HG02588 (cell line): ENCODE data around the gene THSD4.
"Not testable (repeated sequence)": the region's sequence is repeated elsewhere in the genome, so short reads cannot be mapped to it uniquely, and the experiment has no call there.

Experiments used
- ATAC-seq: cut with Tn5 transposase; IDR thresholded peaks from one replicate; pipeline ENCODE4 v1.9.1; 2021; ENCODE audit warnings: mild to moderate bottlenecking, moderate library complexity; ENCODE audit not compliant: unreplicated experiment

The THSD4 gene

DNA sequence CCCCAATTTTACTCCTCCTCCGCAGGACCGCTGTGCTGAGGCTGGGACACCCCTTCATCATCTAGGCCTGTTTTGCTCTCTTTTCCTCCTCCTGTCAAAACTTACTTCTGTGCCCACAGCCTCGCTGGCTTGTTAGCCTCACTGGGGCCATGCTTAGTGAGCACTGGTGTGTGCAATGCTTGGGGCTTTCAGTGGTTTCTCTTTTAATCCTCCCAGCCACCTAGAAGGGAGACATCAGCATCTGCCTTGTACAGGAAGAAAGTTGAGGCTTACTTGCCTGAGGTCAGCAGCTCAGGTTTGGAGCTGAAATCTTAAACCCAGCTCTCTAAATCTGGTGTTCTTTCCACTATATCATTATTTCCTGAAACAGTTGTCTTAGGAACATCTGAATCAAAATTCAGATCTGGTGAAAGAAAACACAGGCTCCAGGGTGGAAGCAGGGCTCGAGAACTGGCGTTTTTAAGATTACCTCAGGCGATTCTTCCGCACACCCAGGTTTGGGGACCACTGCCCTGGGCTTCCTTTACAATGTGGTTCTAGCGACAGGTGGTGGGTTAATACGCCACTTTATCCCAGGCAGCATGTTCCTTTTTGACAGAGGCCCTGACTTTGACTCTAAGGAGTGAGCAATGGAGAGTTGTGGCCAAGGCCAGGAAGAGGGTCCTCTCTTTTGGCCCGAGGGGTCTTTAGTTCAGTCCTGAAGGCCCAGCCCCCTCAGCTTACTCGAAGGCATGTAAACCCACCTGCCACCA, 3.8 kb downstream of the THSD4 start:
- no peak for ATAC-seq

- ATAC-seq = no peak
These were observed 5.2 kb downstream of the THSD4 start for GRCh38 chr15:71120428-71120944.

GRCh38 chr15:71121442-71121841, 6.2 kb downstream of the THSD4 start:
- ATAC-seq = no peak

GRCh38 chr15:71124937-71125790, 9.9 kb downstream of the THSD4 start:
- ATAC-seq = no peak

DNA sequence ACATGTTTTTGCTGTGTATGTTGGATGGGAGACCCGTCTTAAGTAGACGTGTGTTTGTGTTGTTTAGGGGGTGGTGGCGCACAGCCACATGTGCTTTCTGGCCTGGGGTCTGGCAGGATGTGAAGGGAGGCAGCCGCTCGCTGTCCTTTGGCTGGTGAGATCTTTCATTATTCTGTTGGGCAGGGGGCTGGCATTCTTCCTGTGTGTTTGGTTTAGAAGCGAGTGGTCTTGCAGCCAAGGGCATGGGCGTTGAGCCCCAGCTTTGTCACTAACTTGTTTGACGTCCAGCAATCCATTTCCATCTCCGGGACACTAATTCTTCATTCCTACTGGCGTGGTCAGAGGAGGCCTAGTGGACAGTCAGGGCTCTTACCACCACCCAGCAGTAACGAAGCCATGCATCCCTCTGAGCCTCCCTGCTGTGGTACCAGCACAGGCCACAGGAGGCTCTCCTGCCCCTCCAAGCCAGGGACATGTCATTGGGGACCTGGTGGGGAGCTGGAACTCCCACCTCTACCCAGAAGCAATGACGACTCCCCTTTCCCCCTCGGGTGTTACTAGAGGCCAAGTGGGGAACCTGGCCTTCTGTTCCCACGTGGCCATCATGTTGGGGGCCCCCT, 10.7 kb downstream of the THSD4 start:
- ATAC-seq = no peak

DNA sequence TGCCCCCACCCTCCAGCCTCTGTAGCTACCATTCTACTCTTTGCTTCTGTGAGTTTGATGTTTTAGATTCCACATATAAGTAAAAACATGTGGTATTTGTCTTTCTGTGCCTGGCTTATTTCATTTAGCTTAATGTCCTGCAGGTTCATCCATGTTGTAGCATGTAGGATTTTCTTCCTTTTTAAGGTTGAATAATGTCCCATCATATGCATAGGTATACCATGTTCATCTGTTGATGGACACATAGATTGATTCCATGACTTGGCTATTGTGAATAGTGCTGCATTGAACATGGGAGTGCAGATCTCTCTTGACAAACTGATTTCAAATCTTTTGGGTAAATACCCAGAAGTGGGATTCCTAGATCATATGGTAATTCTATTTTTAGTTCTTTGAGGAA, 11.8 kb downstream of the THSD4 start:
- ATAC-seq = no peak

GRCh38 chr15:71128159-71128558, 12.9 kb downstream of the THSD4 start:
- ATAC-seq = not testable (repeated sequence)

DNA sequence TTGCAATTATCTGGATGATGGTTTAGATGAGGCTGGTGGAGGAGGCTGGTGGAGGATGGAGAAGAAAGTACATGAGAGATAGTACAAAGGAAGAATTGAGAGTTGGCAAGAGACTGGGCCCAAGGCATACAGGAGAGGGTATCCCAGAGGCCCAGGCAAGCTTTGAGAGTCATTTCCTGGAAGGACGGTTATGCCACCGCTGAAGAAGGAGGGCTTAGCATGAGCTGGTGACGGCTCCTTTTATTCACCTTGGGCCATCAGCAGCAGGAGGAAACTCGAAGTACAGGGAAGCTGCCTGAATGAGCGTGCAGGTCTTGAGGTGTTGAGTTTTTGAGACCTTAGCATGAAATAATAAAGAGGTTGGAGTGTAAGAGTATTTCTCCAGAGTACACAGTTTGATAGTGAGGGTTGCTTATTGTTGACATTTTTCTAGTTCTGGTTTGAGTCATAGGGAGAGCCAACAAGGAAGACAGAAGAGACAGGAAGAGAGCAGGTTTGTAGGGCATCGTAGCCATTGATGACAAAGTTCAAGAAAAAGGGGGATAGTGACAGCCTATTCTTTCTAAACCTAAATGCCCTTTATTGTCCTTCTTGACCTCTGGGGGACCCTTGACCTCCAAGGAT, 13.8 kb downstream of the THSD4 start:
- ATAC-seq = no peak

DNA sequence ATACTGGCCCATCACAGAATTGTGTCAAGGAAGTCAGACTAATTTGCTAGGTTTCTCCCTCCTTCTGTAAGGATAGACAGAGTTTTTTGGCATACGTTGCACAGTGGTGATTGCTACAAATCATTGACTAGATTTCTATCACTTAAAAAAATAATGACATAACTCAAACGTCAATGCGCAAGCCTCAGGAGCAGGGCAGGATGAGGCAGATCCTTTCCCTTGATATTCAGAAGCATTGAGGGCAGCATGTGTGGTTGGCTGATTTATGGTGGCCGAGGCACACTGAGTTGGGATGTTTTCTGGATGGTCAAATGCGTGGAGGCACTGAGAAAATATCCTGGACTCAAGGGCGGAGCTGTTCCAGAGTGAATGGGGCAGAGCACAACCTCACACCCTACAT, 14.4 kb downstream of the THSD4 start:
- ATAC-seq = no peak

DNA sequence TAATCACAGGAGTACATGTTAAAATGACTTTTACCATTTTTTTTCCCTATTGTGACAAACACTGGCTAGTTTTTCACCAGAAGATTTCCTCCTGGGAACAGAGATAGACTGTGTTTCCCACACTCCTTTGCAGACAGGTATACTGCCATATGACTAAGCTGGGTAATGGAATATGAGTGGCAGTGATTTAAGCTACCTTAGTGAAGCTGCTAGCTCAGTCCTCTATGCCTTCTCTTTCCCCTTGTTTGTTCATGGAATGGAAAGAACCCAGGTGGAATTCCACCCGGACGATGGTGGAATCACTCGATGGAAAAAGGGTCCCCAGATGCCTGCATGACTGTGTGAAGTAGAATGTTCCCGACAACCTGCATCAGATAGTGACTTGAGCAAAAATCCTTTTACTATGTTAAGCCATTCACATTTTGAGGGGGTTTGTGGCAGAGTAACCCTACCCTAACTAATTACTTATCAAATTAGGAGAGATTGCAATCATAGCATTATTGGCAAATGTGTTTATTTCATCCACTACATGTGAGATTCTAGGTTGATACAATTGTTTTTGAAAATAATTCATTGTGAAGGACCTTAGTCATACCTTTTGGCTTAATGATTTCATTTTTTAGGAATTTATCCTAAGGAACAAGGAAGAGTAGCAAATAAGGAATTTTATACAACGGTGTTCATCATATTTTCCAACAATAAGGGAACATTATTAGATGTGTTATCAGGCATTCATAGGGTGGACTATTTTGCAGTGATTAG, 16.5 kb downstream of the THSD4 start:
- no peak for ATAC-seq

DNA sequence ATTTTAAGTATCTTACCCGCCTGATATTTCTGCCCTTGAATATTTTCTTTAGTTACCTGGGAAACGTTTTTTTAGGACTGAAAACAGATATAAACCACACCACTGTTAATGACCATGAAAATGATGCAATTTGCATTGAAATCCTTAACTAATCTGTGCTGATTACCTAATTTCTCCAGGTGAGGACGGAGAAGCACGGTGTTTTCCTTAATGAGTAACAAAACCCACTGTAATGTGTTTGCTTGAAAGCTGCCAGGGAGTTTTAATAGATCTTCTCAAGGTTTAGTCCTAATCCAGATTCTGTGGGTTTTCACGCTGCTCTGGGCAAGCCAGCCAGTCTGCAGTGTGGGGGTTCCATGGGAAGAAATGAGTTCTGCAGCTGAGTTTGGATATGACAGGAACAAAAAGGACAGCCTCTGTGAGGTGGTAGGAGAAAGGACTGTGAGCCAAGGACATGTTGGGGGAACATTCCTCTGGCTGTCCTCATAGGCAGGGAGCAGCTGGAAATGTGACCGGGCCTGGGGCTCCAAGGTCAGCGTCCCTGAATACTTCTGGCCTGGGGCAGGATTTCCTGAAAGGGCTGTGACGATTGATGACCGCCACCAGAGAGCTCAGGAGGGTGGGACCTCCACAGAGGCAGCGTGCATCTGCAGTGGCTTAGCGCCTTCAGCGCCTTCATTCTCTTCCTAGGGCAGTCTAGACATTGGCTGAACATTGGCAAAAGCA, 18.6 kb downstream of the THSD4 start:
- no peak for ATAC-seq

DNA sequence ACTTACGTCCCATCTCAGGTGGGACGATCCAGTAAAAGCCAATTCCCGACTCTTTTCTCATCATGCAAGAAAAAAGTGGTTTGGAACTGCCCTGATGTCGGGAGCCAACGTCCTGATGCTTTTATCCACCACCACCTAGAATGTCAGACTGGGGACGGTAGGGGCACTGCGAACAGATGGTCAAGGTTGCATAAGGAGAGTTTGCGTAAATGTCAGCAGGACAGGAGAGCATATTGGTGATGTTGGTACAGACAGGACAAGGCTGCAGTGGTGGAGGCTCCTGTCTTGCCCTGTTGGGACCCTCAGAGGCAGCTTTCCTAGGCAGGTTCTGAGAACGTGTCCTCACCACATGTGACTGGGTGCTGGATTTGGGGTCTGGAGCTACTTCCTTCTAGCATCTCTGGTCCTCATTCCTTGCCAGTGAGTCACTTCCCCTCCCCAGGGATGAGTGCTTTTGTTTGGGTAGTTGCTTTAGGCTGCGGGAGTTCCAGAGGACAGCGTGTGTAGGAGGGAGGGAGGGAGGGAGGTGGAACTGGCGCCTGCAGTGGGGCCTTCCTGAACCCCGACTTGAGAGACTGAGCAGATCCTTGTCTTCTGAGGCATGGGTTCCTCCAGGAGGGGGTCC, 21.0 kb downstream of the THSD4 start:
- ATAC-seq = no peak

DNA sequence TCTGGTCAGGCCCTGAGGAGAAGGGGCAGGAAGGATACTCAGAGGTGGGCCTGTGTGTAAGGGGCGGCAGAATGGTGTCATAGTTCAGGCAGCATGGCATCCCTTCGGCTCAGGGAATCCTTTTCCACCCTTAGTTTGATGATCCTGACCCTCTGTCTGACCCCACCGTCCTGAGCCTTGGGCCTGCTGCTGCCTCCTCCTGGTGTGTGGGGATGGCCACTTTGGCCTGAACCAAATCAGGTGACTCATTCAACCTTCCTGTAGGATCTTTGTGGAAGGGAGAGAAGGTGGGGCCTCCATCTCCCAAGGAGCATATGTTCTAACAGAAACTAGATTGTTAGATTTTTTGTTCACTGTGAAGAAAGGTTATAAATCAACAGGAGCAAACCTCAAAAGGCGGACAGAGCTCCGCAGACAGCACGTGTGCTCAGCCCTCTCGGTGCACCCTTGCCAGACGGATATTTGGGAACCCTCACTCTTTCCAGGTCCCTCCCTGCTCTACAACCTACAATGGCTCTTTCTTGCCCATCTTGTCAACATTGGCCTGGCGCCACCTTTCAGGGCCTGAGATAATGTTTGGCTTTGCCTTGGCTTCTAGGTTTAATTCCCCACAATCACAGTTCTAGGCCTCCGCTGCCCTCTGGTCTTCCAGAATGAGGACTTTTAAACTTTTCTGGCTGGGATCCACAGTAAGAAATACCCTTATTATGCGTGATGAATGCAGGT, 21.7 kb downstream of the THSD4 start:
- ATAC-seq = no peak

- ATAC-seq = no peak
These were observed 23.2 kb downstream of the THSD4 start for GRCh38 chr15:71138473-71138872.

GRCh38 chr15:71139241-71139640, 24.0 kb downstream of the THSD4 start:
- ATAC-seq = no peak

GRCh38 chr15:71141572-71141971, 26.3 kb downstream of the THSD4 start:
- no peak for ATAC-seq

DNA sequence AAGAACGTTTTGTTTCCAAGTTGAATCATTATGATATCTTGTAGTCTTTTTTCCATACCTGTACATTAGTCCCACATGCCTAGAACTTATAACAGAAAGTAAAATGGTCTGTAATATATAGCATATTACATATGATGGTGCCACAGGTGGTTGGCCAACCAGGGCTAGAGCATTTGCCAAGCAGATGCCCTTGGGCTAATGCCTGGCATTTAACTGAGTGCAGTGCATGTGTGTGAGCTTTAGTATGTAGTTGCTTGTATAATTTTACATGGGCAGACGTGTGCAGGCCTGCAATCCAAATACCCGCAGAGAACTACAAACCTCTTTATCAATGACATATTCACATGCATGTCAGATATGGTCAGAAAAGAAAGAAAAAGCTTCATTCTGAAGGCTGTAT, 27.5 kb downstream of the THSD4 start:
- no peak for ATAC-seq
